CD4-positive, alpha-beta memory T cell (primary cell): Measurements from ENCODE around the gene P2RX6. TPM values are rescaled to one million over a fixed set of nuclear protein-coding genes. Genes with fewer than 3 reads are reported as not detected.

Experiments
- CTCF ChIA-PET: fragments of 350-600 bp; sonication (Branson Sonifier 250); formaldehyde crosslinking; loops from one replicate; lab custom pipeline; 2021; ENCODE audit warnings: inconsistent platforms; ENCODE audit not compliant: partially characterized antibody; lab: Charles Lee
- POLR2A ChIA-PET: fragments of 350-600 bp; sonication (Branson Sonifier 250); formaldehyde crosslinking; loops from one replicate; lab custom pipeline; 2021; ENCODE audit not compliant: partially characterized antibody; lab: Charles Lee
- DNase-seq, 5 donors: peaks; one replicate each; pipeline versions ENCODE4 v3.0.0 to v3.0.0-alpha.2; 2020 to 2022; ENCODE audit warnings: mixed read lengths in 1 of 5
- H3K27ac ChIP-seq: one replicate; pipeline ENCODE4 v1.7.0; 2013; ENCODE audit warnings: low read depth, low read length
- H3K27me3 ChIP-seq: 2 replicates; pipeline ENCODE4 v1.7.0; 2013; ENCODE audit warnings: mild to moderate bottlenecking, low read length, moderate library complexity; ENCODE audit not compliant: insufficient read depth
- H3K36me3 ChIP-seq: 2 replicates; pipeline ENCODE4 v1.7.0; 2013; ENCODE audit warnings: mild to moderate bottlenecking, low read length, moderate library complexity; ENCODE audit not compliant: insufficient read depth
- H3K4me1 ChIP-seq: 2 replicates; pipeline ENCODE4 v1.7.0; 2013; ENCODE audit warnings: mild to moderate bottlenecking, low read length, moderate library complexity; ENCODE audit not compliant: insufficient read depth
- H3K4me3 ChIP-seq, 2 donors: one replicate each; pipeline ENCODE4 v1.7.0; 2013; ENCODE audit warnings: low read length in 2 of 2, mild to moderate bottlenecking in 1 of 2
- H3K9me3 ChIP-seq, 2 donors: one replicate each; pipeline ENCODE4 v1.7.0; 2013; ENCODE audit warnings: low read length in 2 of 2, control low read depth in 1 of 2; ENCODE audit not compliant: control insufficient read depth in 1 of 2
- H3K27ac Mint-ChIP-seq, 7 donors: one replicate each; pipeline ENCODE4 v1.8.0; 2020 to 2021; ENCODE audit warnings: mixed read lengths in 7 of 7, mild to moderate bottlenecking in 6 of 7, inconsistent platforms in 3 of 7, moderate library complexity in 3 of 7
- H3K27me3 Mint-ChIP-seq, 2 donors: one replicate each; pipeline ENCODE4 v1.8.0; 2020 to 2021; ENCODE audit warnings: mixed read lengths in 2 of 2
- H3K36me3 Mint-ChIP-seq, 2 donors: one replicate each; pipeline ENCODE4 v1.8.0; 2020 to 2021; ENCODE audit warnings: mixed read lengths in 2 of 2, inconsistent platforms in 1 of 2, mild to moderate bottlenecking in 1 of 2
- H3K4me1 Mint-ChIP-seq, 4 donors: one replicate each; pipeline ENCODE4 v1.8.0; 2020 to 2021; ENCODE audit warnings: mixed read lengths in 4 of 4, mild to moderate bottlenecking in 1 of 4
- H3K4me3 Mint-ChIP-seq, 8 donors: one replicate each; pipeline ENCODE4 v1.8.0; 2020 to 2021; ENCODE audit warnings: mixed read lengths in 8 of 8, mild to moderate bottlenecking in 7 of 8, moderate library complexity in 6 of 8, inconsistent platforms in 3 of 8
- H3K9me3 Mint-ChIP-seq, 8 donors: one replicate each; pipeline ENCODE4 v1.8.0; 2020 to 2021; ENCODE audit warnings: mixed read lengths in 8 of 8, mild to moderate bottlenecking in 5 of 8, inconsistent platforms in 3 of 8, moderate library complexity in 1 of 8
- intact Hi-C: fragments of 100-400 bp; cut with micrococcal nuclease; formaldehyde crosslinking; loops from one replicate; pipeline ENCODE4 v1.15.1; 2023
- polyA plus RNA-seq, 2 donors: library from polyadenylated mRNA; unstranded; fragments of 300-500 nt; fragmentation: Illumina TruSeq; gene quantifications; one replicate each; pipeline ENCODE4 v1.2.3, GENCODE V29; 2021
- total RNA-seq, 2 experiments: library from RNA; stranded (reverse); gene quantifications; one replicate each; pipeline ENCODE4 v1.2.3, GENCODE V29; 2021

P2RX6 gene
- total RNA-seq (1 to 10 TPM; 1.1 to 1.2 TPM), polyA plus RNA-seq (under 1 TPM in 1 of 2 donors, not detected in 1; 0.19 TPM)

GRCh38 chr22:21014726-21015465 lies at the start of gene P2RX6:
Gene P2RX6 (plus strand): TSS chr22:21015165. CDS start chr22:21015175, 10 bp downstream.
- no peaks in the 10 kb centered on the region for H3K9me3 ChIP-seq
- peak within 1 kb of the TSS; percentile 61 for H3K27ac ChIP-seq
- CTCF ChIA-PET: interaction anchor here (1.3 to 1.4 kb wide), 2 partner anchors 10 to 33 kb away, joined by 3 to 4 read pairs; partner anchors contain the start of gene LZTR1
- no peaks in the 10 kb centered on the region for H3K36me3 Mint-ChIP-seq
- peaks cover 14 to 36% (median 23%) of the 10 kb centered on the region in 4 donors for H3K4me1 Mint-ChIP-seq
- peak within 1 kb of the TSS; percentile 51 to 55 for H3K4me3 ChIP-seq
- intact Hi-C loops: no loop called here
- H3K27ac Mint-ChIP-seq: peak within 1 kb of the TSS; percentile 86 to 99 (median 97)
- no peaks in the 10 kb centered on the region for H3K27me3 Mint-ChIP-seq
- H3K4me1 ChIP-seq: peaks cover 23% of the 10 kb centered on the region
- H3K4me3 Mint-ChIP-seq: peak within 1 kb of the TSS; percentile 78 to 93 (median 88)
- POLR2A ChIA-PET: interaction anchor here (4.5 kb wide), 1 partner anchor 13 kb away, joined by 48 read pairs; the partner anchor contains the start of gene THAP7
- no peaks in the 10 kb centered on the region for H3K36me3 ChIP-seq
- DNase-seq: no peak
- peaks cover 0 to 2% (median 0%) of the 10 kb centered on the region in 8 donors for H3K9me3 Mint-ChIP-seq
- H3K27me3 ChIP-seq: no peaks in the 10 kb centered on the region

- H3K27ac Mint-ChIP-seq: no peak overlapping the region
- H3K36me3 ChIP-seq: no peaks in the 10 kb centered on the region
- H3K4me1 ChIP-seq: peaks cover 10% of the 10 kb centered on the region
- H3K9me3 ChIP-seq: no peaks in the 10 kb centered on the region
- CTCF ChIA-PET: interaction anchor here (1.6 kb wide), 1 partner anchor 9 kb away, joined by 3 read pairs; no protein-coding TSS in a partner anchor
- no peaks in the 10 kb centered on the region for H3K36me3 Mint-ChIP-seq
- intact Hi-C loops: no loop called here
- POLR2A ChIA-PET: no interaction called here
- peaks cover 7 to 19% (median 13%) of the 10 kb centered on the region in 4 donors for H3K4me1 Mint-ChIP-seq
- H3K4me3 ChIP-seq: no peak overlapping the region
- H3K27me3 ChIP-seq: no peaks in the 10 kb centered on the region
- H3K4me3 Mint-ChIP-seq: peak overlapping the region in 7 of 8 donors; percentile 3 to 61 (median 50)
- no peak overlapping the region for H3K27ac ChIP-seq
- H3K9me3 Mint-ChIP-seq: no peaks in the 10 kb centered on the region
- DNase-seq: no peak
- peaks cover 3 to 5% of the 10 kb centered on the region in 2 donors for H3K27me3 Mint-ChIP-seq
Measured at GRCh38 chr22:20965888-20966855, 48.8 kb upstream of the P2RX6 start.

- H3K36me3 ChIP-seq: no peaks in the 10 kb centered on the region
- no peak for DNase-seq
- H3K9me3 ChIP-seq: no peaks in the 10 kb centered on the region
- H3K27me3 Mint-ChIP-seq: peaks cover 0 to 3% of the 10 kb centered on the region in 2 donors
- CTCF ChIA-PET: interaction anchor here (1.6 kb wide), 1 partner anchor 9 kb away, joined by 3 read pairs; no protein-coding TSS in a partner anchor
- peaks cover 10% of the 10 kb centered on the region for H3K4me1 ChIP-seq
- no peaks in the 10 kb centered on the region for H3K9me3 Mint-ChIP-seq
- no peak within 1 kb of the TSS for H3K4me3 ChIP-seq
- POLR2A ChIA-PET: no interaction called here
- H3K27ac ChIP-seq: no peak within 1 kb of the TSS
- H3K27ac Mint-ChIP-seq: peak within 1 kb of the TSS in 1 of 7 donors; percentile 77
- H3K27me3 ChIP-seq: no peaks in the 10 kb centered on the region
- H3K4me3 Mint-ChIP-seq: peak within 1 kb of the TSS in 1 of 8 donors; percentile 20
- peaks cover 7 to 13% (median 10%) of the 10 kb centered on the region in 4 donors for H3K4me1 Mint-ChIP-seq
- no peaks in the 10 kb centered on the region for H3K36me3 Mint-ChIP-seq
- intact Hi-C loops: no loop called here
Measured at GRCh38 chr22:20966883-20967696, 47.9 kb upstream of the P2RX6 start, which contains the start of gene AIFM3. Gene AIFM3 (plus strand): TSS chr22:20967255. CDS start chr22:20967945, 690 bp downstream.

- Histone ChIP-seq H3K27me3 (no peaks in the 10 kb centered on the region), H3K9me3 (no peaks in the 10 kb centered on the region), H3K4me3 (no peak overlapping the region), H3K4me1 (peaks cover 10% of the 10 kb centered on the region), H3K27ac (no peak overlapping the region), H3K36me3 (no peaks in the 10 kb centered on the region)
- Mint-ChIP-seq H3K27ac (peak overlapping the region in 1 of 7 donors; percentile 77), H3K36me3 (no peaks in the 10 kb centered on the region), H3K27me3 (peaks cover 0 to 3% of the 10 kb centered on the region in 2 donors), H3K4me1 (peaks cover 7 to 13% (median 10%) of the 10 kb centered on the region in 4 donors), H3K4me3 (no peak overlapping the region), H3K9me3 (no peaks in the 10 kb centered on the region)
- DNase-seq: no peak
- intact Hi-C loops: no loop called here
- CTCF ChIA-PET: interaction anchor here (1.6 kb wide), 1 partner anchor 10 kb away, joined by 3 read pairs; no protein-coding TSS in a partner anchor
- POLR2A ChIA-PET: no interaction called here
Measured at GRCh38 chr22:20967697-20968211, 47.2 kb upstream of the P2RX6 start.

- no peaks in the 10 kb centered on the region for H3K27me3 ChIP-seq
- intact Hi-C loops: no loop called here
- peaks cover 7 to 13% (median 9%) of the 10 kb centered on the region in 4 donors for H3K4me1 Mint-ChIP-seq
- peaks cover 0 to 3% of the 10 kb centered on the region in 2 donors for H3K27me3 Mint-ChIP-seq
- H3K36me3 ChIP-seq: no peaks in the 10 kb centered on the region
- no peak overlapping the region for H3K4me3 Mint-ChIP-seq
- no peak overlapping the region for H3K27ac ChIP-seq
- H3K4me3 ChIP-seq: no peak overlapping the region
- POLR2A ChIA-PET: no interaction called here
- CTCF ChIA-PET: interaction anchor here (1.6 kb wide), 1 partner anchor 11 kb away, joined by 3 read pairs; no protein-coding TSS in a partner anchor
- peak overlapping the region in 1 of 7 donors; percentile 18 for H3K27ac Mint-ChIP-seq
- no peaks in the 10 kb centered on the region for H3K9me3 Mint-ChIP-seq
- no peaks in the 10 kb centered on the region for H3K9me3 ChIP-seq
- H3K36me3 Mint-ChIP-seq: no peaks in the 10 kb centered on the region
- H3K4me1 ChIP-seq: peaks cover 10% of the 10 kb centered on the region
- no peak for DNase-seq
Measured at GRCh38 chr22:20968281-20968977, 46.5 kb upstream of the P2RX6 start.
